Measurements from ENCODE around the gene PRSS33.

PRSS33 gene

GRCh38 chr16:2768403-2769089 is 18.8 kb downstream of the PRSS33 start:
- no peak overlapping the region for H3K4me3 ChIP-seq (ENCODE audit: low read depth, low read length)
- DNase-seq (ENCODE audit: low read depth), result no peak

- DNase-seq (ENCODE audit: low read depth), result no peak
- H3K4me3 ChIP-seq (ENCODE audit: low read depth, low read length), result no peak overlapping the region
Measured at GRCh38 chr16:2767891-2768290, 19.5 kb downstream of the PRSS33 start.

GRCh38 chr16:2767140-2767731 is 20.1 kb downstream of the PRSS33 start:
- no peak overlapping the region for H3K4me3 ChIP-seq (ENCODE audit: low read depth, low read length)
- DNase-seq (ENCODE audit: low read depth), result no peak

GRCh38 chr16:2766430-2767139 is 20.8 kb downstream of the PRSS33 start:
- no peak overlapping the region for H3K4me3 ChIP-seq (ENCODE audit: low read depth, low read length)
- DNase-seq (ENCODE audit: low read depth), result no peak

GRCh38 chr16:2765462-2766404 is 21.6 kb downstream of the PRSS33 start:
- no peak overlapping the region for H3K4me3 ChIP-seq (ENCODE audit: low read depth, low read length)
- no peak for DNase-seq (ENCODE audit: low read depth)

GRCh38 chr16:2764718-2765117 is 22.6 kb downstream of the PRSS33 start:
- DNase-seq (ENCODE audit: low read depth), result no peak
- H3K4me3 ChIP-seq (ENCODE audit: low read depth, low read length), result no peak overlapping the region

- DNase-seq (ENCODE audit: low read depth), result no peak
- H3K4me3 ChIP-seq (ENCODE audit: low read depth, low read length), result no peak overlapping the region
Measured at GRCh38 chr16:2763173-2763572, 24.2 kb downstream of the PRSS33 start.

GRCh38 chr16:2762711-2763110 is 24.6 kb downstream of the PRSS33 start:
- no peak overlapping the region for H3K4me3 ChIP-seq (ENCODE audit: low read depth, low read length)
- no peak for DNase-seq (ENCODE audit: low read depth)

- no peak for DNase-seq (ENCODE audit: low read depth)
- H3K4me3 ChIP-seq (ENCODE audit: low read depth, low read length), result no peak overlapping the region
Measured at GRCh38 chr16:2761886-2762583, 25.3 kb downstream of the PRSS33 start.

GRCh38 chr16:2761472-2761871 is 25.9 kb downstream of the PRSS33 start:
- no peak for DNase-seq (ENCODE audit: low read depth)
- H3K4me3 ChIP-seq (ENCODE audit: low read depth, low read length), result no peak overlapping the region

- no peak overlapping the region for H3K4me3 ChIP-seq (ENCODE audit: low read depth, low read length)
- DNase-seq (ENCODE audit: low read depth), result no peak
Measured at GRCh38 chr16:2757344-2757743, 30.0 kb downstream of the PRSS33 start.

- DNase-seq (ENCODE audit: low read depth), result no peak
- no peak overlapping the region for H3K4me3 ChIP-seq (ENCODE audit: low read depth, low read length)
Measured at GRCh38 chr16:2756288-2757015, 30.9 kb downstream of the PRSS33 start.

GRCh38 chr16:2755158-2755557 is 32.2 kb downstream of the PRSS33 start:
- no peak overlapping the region for H3K4me3 ChIP-seq (ENCODE audit: low read depth, low read length)
- DNase-seq (ENCODE audit: low read depth), result no peak

- DNase-seq (ENCODE audit: low read depth), result no peak
- peak overlapping the region; percentile 73 for H3K4me3 ChIP-seq (ENCODE audit: low read depth, low read length)
Measured at GRCh38 chr16:2753733-2754020, 33.7 kb downstream of the PRSS33 start.

- peak overlapping the region; percentile 73 for H3K4me3 ChIP-seq (ENCODE audit: low read depth, low read length)
- DNase-seq (ENCODE audit: low read depth), result peak; percentile 32
Measured at GRCh38 chr16:2752850-2753732, 34.3 kb downstream of the PRSS33 start.

- DNase-seq (ENCODE audit: low read depth), result peak; percentile 87
- peak within 1 kb of the TSS; percentile 73 for H3K4me3 ChIP-seq (ENCODE audit: low read depth, low read length)
Measured at GRCh38 chr16:2752035-2752849, 35.1 kb downstream of the PRSS33 start, which contains the start of gene SRRM2. Gene SRRM2, plus strand, starts transcription at chr16:2752638. Its CDS starts 3,727 bp downstream, at chr16:2756365.

GRCh38 chr16:2751577-2752034 is 35.8 kb downstream of the PRSS33 start:
- H3K4me3 ChIP-seq (ENCODE audit: low read depth, low read length), result peak overlapping the region; percentile 73
- no peak for DNase-seq (ENCODE audit: low read depth)
